ENCODE results near the gene CMKLR1.

CMKLR1 gene

GRCh38 chr12:108322998-108323397 is 16.1 kb downstream of the CMKLR1 start:
- Histone ChIP-seq H3K9me3 (ENCODE audit: control insufficient read depth, low read length) (no peaks in the 10 kb centered on the region), H3K4me1 (peaks cover 6% of the 10 kb centered on the region), H3K79me2 (no peaks in the 10 kb centered on the region), H3K27me3 (ENCODE audit: control insufficient read depth, insufficient read depth, low read length) (no peaks in the 10 kb centered on the region), H3K27ac (no peak overlapping the region), H3K4me2 (ENCODE audit: low read length) (no peak overlapping the region), H3K36me3 (ENCODE audit: control insufficient read depth, insufficient read depth, low read length) (no peaks in the 10 kb centered on the region), H2AFZ (no peak overlapping the region), H3K4me3 (ENCODE audit: low read depth, low read length) (no peak overlapping the region), H3K9ac (no peak overlapping the region)
- TF ChIP-seq, protein P1, sequence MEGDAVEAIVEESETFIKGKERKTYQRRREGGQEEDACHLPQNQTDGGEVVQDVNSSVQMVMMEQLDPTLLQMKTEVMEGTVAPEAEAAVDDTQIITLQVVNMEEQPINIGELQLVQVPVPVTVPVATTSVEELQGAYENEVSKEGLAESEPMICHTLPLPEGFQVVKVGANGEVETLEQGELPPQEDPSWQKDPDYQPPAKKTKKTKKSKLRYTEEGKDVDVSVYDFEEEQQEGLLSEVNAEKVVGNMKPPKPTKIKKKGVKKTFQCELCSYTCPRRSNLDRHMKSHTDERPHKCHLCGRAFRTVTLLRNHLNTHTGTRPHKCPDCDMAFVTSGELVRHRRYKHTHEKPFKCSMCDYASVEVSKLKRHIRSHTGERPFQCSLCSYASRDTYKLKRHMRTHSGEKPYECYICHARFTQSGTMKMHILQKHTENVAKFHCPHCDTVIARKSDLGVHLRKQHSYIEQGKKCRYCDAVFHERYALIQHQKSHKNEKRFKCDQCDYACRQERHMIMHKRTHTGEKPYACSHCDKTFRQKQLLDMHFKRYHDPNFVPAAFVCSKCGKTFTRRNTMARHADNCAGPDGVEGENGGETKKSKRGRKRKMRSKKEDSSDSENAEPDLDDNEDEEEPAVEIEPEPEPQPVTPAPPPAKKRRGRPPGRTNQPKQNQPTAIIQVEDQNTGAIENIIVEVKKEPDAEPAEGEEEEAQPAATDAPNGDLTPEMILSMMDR (IDR thresholded peaks at IDR 0.05) = no peak

- Histone ChIP-seq H3K4me3 (ENCODE audit: low read depth, low read length) (no peak overlapping the region), H2AFZ (no peak overlapping the region), H3K27ac (no peak overlapping the region), H3K9ac (no peak overlapping the region), H3K4me1 (peaks cover 6% of the 10 kb centered on the region), H3K36me3 (ENCODE audit: control insufficient read depth, insufficient read depth, low read length) (no peaks in the 10 kb centered on the region), H3K79me2 (no peaks in the 10 kb centered on the region), H3K4me2 (ENCODE audit: low read length) (no peak overlapping the region), H3K27me3 (ENCODE audit: control insufficient read depth, insufficient read depth, low read length) (no peaks in the 10 kb centered on the region), H3K9me3 (ENCODE audit: control insufficient read depth, low read length) (no peaks in the 10 kb centered on the region)
- TF ChIP-seq, protein P1 (IDR thresholded peaks at IDR 0.05) = no peak
Observed at GRCh38 chr12:108321688-108322087, 17.4 kb downstream of the CMKLR1 start.

DNA sequence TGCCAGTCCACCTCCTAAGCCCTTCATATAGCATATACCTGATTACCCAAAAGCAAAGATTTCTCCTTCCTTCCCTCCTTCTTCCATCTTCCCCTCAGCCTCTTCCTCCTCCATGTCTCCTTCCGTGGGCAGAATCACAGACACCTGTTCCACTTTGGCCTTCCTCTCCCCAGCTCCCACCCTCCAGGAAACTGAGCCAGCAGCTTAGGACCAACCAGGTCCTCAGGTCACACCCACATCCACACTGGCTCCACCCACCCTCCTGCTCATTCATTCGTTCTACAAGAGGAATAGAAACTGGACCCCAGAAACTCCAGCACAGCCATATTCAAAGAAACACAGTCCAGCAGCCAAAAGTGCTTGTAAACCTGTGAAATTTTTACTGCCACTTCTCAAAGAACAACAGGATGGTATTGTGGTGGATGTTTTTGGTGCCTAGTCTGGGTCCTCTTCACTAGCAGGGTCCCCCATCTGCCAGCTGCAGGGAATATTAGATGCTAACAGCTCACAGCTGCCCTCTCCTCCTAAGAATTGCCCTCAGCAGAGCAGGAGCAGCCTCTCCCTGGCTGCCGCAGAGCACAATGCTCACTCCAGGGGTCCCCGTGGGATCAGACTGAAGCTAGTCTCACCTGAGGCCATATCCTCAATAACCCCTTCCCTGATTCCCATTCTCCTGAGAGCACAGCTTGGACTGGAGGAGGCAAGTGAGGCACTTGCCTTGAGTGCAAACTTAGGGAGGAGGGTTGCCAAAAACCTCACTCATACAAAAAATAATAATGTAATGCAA is 18.4 kb downstream of the CMKLR1 start:
- Histone ChIP-seq H3K36me3 (ENCODE audit: control insufficient read depth, insufficient read depth, low read length) (no peaks in the 10 kb centered on the region), H3K4me1 (peaks cover 6% of the 10 kb centered on the region), H3K27ac (no peak overlapping the region), H3K4me3 (ENCODE audit: low read depth, low read length) (no peak overlapping the region), H3K9ac (no peak overlapping the region), H3K27me3 (ENCODE audit: control insufficient read depth, insufficient read depth, low read length) (no peaks in the 10 kb centered on the region), H3K4me2 (ENCODE audit: low read length) (no peak overlapping the region), H3K79me2 (no peaks in the 10 kb centered on the region), H3K9me3 (ENCODE audit: control insufficient read depth, low read length) (no peaks in the 10 kb centered on the region), H2AFZ (no peak overlapping the region)
- TF ChIP-seq, protein P1 (IDR thresholded peaks at IDR 0.05) = no peak

GRCh38 chr12:108319277-108320234 is 19.6 kb downstream of the CMKLR1 start:
- no peaks in the 10 kb centered on the region for H3K79me2 ChIP-seq
- no peak overlapping the region for H3K4me2 ChIP-seq (ENCODE audit: low read length)
- peaks cover 6% of the 10 kb centered on the region for H3K4me1 ChIP-seq
- no peak overlapping the region for H2AFZ ChIP-seq
- TF ChIP-seq, protein P1 (IDR thresholded peaks at IDR 0.05) = no peak
- H3K36me3 ChIP-seq (ENCODE audit: control insufficient read depth, insufficient read depth, low read length) = no peaks in the 10 kb centered on the region
- no peak overlapping the region for H3K4me3 ChIP-seq (ENCODE audit: low read depth, low read length)
- H3K27me3 ChIP-seq (ENCODE audit: control insufficient read depth, insufficient read depth, low read length) = no peaks in the 10 kb centered on the region
- no peaks in the 10 kb centered on the region for H3K9me3 ChIP-seq (ENCODE audit: control insufficient read depth, low read length)
- H3K27ac ChIP-seq = no peak overlapping the region
- H3K9ac ChIP-seq = no peak overlapping the region

Measured in parathyroid adenoma (tissue), 2 donors.